ENCODE data around the gene ZNF423.

GRCh38 chr16:49801290-49801689, 54.6 kb downstream of the ZNF423 start:
- TF ChIP-seq CTCF (conservative IDR thresholded peaks at IDR 0.05; ENCODE audit: low read depth, low read length) (0 out of 2 replicates have a peak, but pooled peaks have one; percentile 17), EZH2 (IDR thresholded peaks at IDR 0.05; ENCODE audit: borderline replicate concordance, low read depth, low read length, poor library complexity, severe bottlenecking) (no peak)
